NCI-H748 treated with DMSO at 0.1 percent for 48 hours (cell line): ENCODE measurements around the gene MYCBP2.
"Not testable (repeated sequence)": the region's sequence is repeated elsewhere in the genome, so short reads cannot be mapped to it uniquely, and the experiment has no call there.

Experiments
- DNase-seq: peaks from one replicate; lab custom pipeline; 2025; lab: John Stamatoyannopoulos, UW

Gene MYCBP2

GRCh38 chr13:77028202-77028601 lies 298.7 kb downstream of the MYCBP2 start:
- peak; percentile 11 for DNase-seq

GRCh38 chr13:77026861-77027621 lies 299.9 kb downstream of the MYCBP2 start, which contains the start of gene FBXL3:
Gene FBXL3 (minus strand): TSS chr13:77027159. CDS start chr13:77021860, 5,299 bp downstream.
- peak; percentile 61 for DNase-seq

- DNase-seq = peak; percentile 64
Measured at GRCh38 chr13:77026255-77026860, 300.5 kb downstream of the MYCBP2 start.

- DNase-seq = no peak
Measured at GRCh38 chr13:77022341-77022740, 304.6 kb downstream of the MYCBP2 start.

GRCh38 chr13:77019756-77020155 lies 307.1 kb downstream of the MYCBP2 start:
- no peak for DNase-seq

GRCh38 chr13:77016888-77017623 lies 309.8 kb downstream of the MYCBP2 start:
- DNase-seq = no peak

GRCh38 chr13:77016251-77016812 lies 310.6 kb downstream of the MYCBP2 start:
- no peak for DNase-seq

GRCh38 chr13:77014906-77015685 lies 311.8 kb downstream of the MYCBP2 start:
- no peak for DNase-seq

GRCh38 chr13:77013853-77014542 lies 312.9 kb downstream of the MYCBP2 start:
- DNase-seq = no peak

GRCh38 chr13:77009719-77010118 lies 317.2 kb downstream of the MYCBP2 start:
- DNase-seq = not testable (repeated sequence)

- DNase-seq = no peak
Measured at GRCh38 chr13:77009011-77009410, 317.9 kb downstream of the MYCBP2 start.

GRCh38 chr13:77008337-77008736 lies 318.6 kb downstream of the MYCBP2 start:
- not testable (repeated sequence) for DNase-seq

- peak; percentile 14 for DNase-seq
Measured at GRCh38 chr13:77002590-77003190, 324.2 kb downstream of the MYCBP2 start.

GRCh38 chr13:77001963-77002587 lies 324.8 kb downstream of the MYCBP2 start:
- no peak for DNase-seq

- no peak for DNase-seq
Measured at GRCh38 chr13:77001540-77001939, 325.4 kb downstream of the MYCBP2 start.

- no peak for DNase-seq
Measured at GRCh38 chr13:77000475-77000874, 326.4 kb downstream of the MYCBP2 start.
